ENCODE data around the gene NANOS3. TPM values are rescaled to one million over a fixed set of nuclear protein-coding genes. Genes with fewer than 3 reads are reported as not detected.
A peak's percentile ranks its signal among the peaks of the same experiment; 100 is the strongest.

Gene NANOS3
- total and polyA plus RNA-seq, 9 of the 15 experiments (the other 6 are each of a cell fraction or from before 2014, with no cell fraction given) = not detected

DNA sequence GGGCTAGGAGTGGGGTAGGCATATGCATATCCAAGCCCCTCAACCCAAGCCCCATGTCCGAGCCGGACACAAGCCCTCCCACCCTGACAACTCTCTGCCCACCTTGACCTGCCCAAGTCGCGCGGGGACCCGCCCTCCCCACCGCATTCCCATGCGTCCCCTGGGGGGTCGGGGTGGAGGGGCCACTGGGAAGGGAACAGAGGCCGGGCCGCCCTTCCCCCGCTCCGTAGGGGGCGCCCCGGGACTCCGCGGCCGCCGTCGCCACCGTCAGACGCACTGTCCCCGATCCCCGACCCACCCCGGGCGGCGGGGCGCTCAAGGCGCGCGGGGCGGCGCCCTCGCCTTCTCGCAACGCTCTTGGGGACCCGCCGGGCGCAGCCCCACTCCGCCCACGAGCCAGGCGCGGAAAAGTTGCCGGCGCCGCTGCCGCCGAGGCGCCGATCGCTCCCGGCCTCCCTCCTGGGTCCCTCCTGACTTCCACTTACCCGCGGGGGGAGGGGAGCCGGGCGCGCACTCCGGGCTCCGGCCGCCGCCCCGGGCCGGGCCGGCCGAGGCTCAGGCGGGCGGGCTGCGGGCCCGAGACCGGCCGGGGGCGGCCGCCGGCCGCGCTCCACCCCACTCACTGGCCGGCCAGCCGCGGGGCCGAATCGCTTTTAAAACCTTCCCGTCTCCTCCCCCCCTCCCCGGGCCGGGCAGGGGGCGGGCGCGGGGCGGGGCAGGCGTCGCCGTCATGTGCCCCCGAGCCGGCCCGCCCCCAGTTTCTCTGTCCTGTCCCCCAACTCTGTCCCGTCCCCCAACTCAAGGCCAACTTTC lies 34.4 kb upstream of the NANOS3 start (continued):
- TF ChIP-seq, protein P1, sequence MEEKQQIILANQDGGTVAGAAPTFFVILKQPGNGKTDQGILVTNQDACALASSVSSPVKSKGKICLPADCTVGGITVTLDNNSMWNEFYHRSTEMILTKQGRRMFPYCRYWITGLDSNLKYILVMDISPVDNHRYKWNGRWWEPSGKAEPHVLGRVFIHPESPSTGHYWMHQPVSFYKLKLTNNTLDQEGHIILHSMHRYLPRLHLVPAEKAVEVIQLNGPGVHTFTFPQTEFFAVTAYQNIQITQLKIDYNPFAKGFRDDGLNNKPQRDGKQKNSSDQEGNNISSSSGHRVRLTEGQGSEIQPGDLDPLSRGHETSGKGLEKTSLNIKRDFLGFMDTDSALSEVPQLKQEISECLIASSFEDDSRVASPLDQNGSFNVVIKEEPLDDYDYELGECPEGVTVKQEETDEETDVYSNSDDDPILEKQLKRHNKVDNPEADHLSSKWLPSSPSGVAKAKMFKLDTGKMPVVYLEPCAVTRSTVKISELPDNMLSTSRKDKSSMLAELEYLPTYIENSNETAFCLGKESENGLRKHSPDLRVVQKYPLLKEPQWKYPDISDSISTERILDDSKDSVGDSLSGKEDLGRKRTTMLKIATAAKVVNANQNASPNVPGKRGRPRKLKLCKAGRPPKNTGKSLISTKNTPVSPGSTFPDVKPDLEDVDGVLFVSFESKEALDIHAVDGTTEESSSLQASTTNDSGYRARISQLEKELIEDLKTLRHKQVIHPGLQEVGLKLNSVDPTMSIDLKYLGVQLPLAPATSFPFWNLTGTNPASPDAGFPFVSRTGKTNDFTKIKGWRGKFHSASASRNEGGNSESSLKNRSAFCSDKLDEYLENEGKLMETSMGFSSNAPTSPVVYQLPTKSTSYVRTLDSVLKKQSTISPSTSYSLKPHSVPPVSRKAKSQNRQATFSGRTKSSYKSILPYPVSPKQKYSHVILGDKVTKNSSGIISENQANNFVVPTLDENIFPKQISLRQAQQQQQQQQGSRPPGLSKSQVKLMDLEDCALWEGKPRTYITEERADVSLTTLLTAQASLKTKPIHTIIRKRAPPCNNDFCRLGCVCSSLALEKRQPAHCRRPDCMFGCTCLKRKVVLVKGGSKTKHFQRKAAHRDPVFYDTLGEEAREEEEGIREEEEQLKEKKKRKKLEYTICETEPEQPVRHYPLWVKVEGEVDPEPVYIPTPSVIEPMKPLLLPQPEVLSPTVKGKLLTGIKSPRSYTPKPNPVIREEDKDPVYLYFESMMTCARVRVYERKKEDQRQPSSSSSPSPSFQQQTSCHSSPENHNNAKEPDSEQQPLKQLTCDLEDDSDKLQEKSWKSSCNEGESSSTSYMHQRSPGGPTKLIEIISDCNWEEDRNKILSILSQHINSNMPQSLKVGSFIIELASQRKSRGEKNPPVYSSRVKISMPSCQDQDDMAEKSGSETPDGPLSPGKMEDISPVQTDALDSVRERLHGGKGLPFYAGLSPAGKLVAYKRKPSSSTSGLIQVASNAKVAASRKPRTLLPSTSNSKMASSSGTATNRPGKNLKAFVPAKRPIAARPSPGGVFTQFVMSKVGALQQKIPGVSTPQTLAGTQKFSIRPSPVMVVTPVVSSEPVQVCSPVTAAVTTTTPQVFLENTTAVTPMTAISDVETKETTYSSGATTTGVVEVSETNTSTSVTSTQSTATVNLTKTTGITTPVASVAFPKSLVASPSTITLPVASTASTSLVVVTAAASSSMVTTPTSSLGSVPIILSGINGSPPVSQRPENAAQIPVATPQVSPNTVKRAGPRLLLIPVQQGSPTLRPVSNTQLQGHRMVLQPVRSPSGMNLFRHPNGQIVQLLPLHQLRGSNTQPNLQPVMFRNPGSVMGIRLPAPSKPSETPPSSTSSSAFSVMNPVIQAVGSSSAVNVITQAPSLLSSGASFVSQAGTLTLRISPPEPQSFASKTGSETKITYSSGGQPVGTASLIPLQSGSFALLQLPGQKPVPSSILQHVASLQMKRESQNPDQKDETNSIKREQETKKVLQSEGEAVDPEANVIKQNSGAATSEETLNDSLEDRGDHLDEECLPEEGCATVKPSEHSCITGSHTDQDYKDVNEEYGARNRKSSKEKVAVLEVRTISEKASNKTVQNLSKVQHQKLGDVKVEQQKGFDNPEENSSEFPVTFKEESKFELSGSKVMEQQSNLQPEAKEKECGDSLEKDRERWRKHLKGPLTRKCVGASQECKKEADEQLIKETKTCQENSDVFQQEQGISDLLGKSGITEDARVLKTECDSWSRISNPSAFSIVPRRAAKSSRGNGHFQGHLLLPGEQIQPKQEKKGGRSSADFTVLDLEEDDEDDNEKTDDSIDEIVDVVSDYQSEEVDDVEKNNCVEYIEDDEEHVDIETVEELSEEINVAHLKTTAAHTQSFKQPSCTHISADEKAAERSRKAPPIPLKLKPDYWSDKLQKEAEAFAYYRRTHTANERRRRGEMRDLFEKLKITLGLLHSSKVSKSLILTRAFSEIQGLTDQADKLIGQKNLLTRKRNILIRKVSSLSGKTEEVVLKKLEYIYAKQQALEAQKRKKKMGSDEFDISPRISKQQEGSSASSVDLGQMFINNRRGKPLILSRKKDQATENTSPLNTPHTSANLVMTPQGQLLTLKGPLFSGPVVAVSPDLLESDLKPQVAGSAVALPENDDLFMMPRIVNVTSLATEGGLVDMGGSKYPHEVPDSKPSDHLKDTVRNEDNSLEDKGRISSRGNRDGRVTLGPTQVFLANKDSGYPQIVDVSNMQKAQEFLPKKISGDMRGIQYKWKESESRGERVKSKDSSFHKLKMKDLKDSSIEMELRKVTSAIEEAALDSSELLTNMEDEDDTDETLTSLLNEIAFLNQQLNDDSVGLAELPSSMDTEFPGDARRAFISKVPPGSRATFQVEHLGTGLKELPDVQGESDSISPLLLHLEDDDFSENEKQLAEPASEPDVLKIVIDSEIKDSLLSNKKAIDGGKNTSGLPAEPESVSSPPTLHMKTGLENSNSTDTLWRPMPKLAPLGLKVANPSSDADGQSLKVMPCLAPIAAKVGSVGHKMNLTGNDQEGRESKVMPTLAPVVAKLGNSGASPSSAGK (IDR thresholded peaks at IDR 0.05) = no peak
- TF ChIP-seq LARP7 (IDR thresholded peaks at IDR 0.05) = no peak
- TF ChIP-seq SMARCA4 (IDR thresholded peaks at IDR 0.05) = no peak
- TF ChIP-seq CBX8 (IDR thresholded peaks at IDR 0.05; ENCODE audit: borderline replicate concordance, extremely low read depth, low read depth, low read length, poor library complexity, severe bottlenecking) = no peak
- TF ChIP-seq, protein P2, sequence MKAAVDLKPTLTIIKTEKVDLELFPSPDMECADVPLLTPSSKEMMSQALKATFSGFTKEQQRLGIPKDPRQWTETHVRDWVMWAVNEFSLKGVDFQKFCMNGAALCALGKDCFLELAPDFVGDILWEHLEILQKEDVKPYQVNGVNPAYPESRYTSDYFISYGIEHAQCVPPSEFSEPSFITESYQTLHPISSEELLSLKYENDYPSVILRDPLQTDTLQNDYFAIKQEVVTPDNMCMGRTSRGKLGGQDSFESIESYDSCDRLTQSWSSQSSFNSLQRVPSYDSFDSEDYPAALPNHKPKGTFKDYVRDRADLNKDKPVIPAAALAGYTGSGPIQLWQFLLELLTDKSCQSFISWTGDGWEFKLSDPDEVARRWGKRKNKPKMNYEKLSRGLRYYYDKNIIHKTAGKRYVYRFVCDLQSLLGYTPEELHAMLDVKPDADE (conservative IDR thresholded peaks at IDR 0.05; ENCODE audit: control insufficient read depth, low read depth, low read length) = peak; percentile 50; the same call in 1 of the 2 replicates
- no peak for TF ChIP-seq MECOM (CRISPR knock-in tag; IDR thresholded peaks at IDR 0.05)
- no peak for TF ChIP-seq NFE2L1 (tag; IDR thresholded peaks at IDR 0.05; ENCODE audit: borderline replicate concordance, low read depth)
- TF ChIP-seq CBFA2T2 (conservative IDR thresholded peaks at IDR 0.05) = no peak
- TF ChIP-seq MYBL2 (IDR thresholded peaks at IDR 0.05; ENCODE audit: low read depth) = no peak
- no peak for TF ChIP-seq MYBL2 (CRISPR knock-in tag; IDR thresholded peaks at IDR 0.05; ENCODE audit: borderline replicate concordance)
- no peak for TF ChIP-seq ZNF263 (CRISPR knock-in tag; IDR thresholded peaks at IDR 0.05; ENCODE audit: borderline replicate concordance)
- TF ChIP-seq IFI16 (CRISPR knock-in tag; IDR thresholded peaks at IDR 0.05) = no peak
- TF ChIP-seq ZNF75A (CRISPR knock-in tag; IDR thresholded peaks at IDR 0.05) = no peak
- no peak for TF ChIP-seq SETDB1 (IDR thresholded peaks at IDR 0.05; ENCODE audit: low read length)
- no peak for TF ChIP-seq CBX2 (IDR thresholded peaks at IDR 0.05; ENCODE audit: insufficient read depth, low read length, poor library complexity, severe bottlenecking)
- no peak for TF ChIP-seq HLTF (IDR thresholded peaks at IDR 0.05)
